HG03439 (cell line): ENCODE results near the gene CD163.
"Not testable (repeated sequence)": the region's sequence is repeated elsewhere in the genome, so short reads cannot be mapped to it uniquely, and the experiment has no call there.

ENCODE experiments used
- ATAC-seq: cut with Tn5 transposase; IDR thresholded peaks from one replicate; pipeline ENCODE4 v1.9.1; 2021; ENCODE audit warnings: mild to moderate bottlenecking, moderate library complexity; ENCODE audit not compliant: unreplicated experiment

CD163 gene

GRCh38 chr12:7451756-7452155, 51.8 kb downstream of the CD163 start:
- ATAC-seq, result no peak

GRCh38 chr12:7450667-7451066, 52.9 kb downstream of the CD163 start:
- no peak for ATAC-seq

- no peak for ATAC-seq
Measured at GRCh38 chr12:7448099-7448498, 55.5 kb downstream of the CD163 start.

- no peak for ATAC-seq
Measured at GRCh38 chr12:7444537-7444936, 59.0 kb downstream of the CD163 start.

GRCh38 chr12:7444076-7444475, 59.5 kb downstream of the CD163 start, which contains the start of gene CD163L1:
Gene CD163L1 (minus strand): TSS chr12:7444153. CDS start chr12:7444127, 26 bp downstream.
- no peak for ATAC-seq

- ATAC-seq, result no peak
Measured at GRCh38 chr12:7441216-7441615, 62.4 kb downstream of the CD163 start.

- ATAC-seq, result no peak
Measured at GRCh38 chr12:7439579-7440505, 63.7 kb downstream of the CD163 start.

GRCh38 chr12:7438291-7438995, 65.1 kb downstream of the CD163 start:
- ATAC-seq, result not testable (repeated sequence)

GRCh38 chr12:7437494-7437893, 66.1 kb downstream of the CD163 start:
- ATAC-seq, result not testable (repeated sequence)

GRCh38 chr12:7434670-7435069, 68.9 kb downstream of the CD163 start:
- ATAC-seq, result no peak

GRCh38 chr12:7433276-7433822, 70.2 kb downstream of the CD163 start:
- ATAC-seq, result no peak

GRCh38 chr12:7431993-7432685, 71.4 kb downstream of the CD163 start:
- ATAC-seq, result no peak
